Spinal cord (tissue), 10 donors: ENCODE data around the gene ICAM1. TPM values are rescaled to one million over a fixed set of nuclear protein-coding genes. Genes with fewer than 3 reads are reported as not detected.

Experiments used
- DNase-seq, 6 donors: peaks; one replicate each; pipeline versions ENCODE4 v3.0.0 to v3.0.0-alpha.2; 2013 to 2015; ENCODE audit warnings: low spot score in 6 of 6, low read depth in 4 of 6
- H3K27ac ChIP-seq: one replicate; pipeline ENCODE4 v1.5.1; 2013; ENCODE audit warnings: low read depth, low read length, control low read depth
- H3K27me3 ChIP-seq: one replicate; pipeline ENCODE4 v1.6.1; 2013; ENCODE audit warnings: low read length; ENCODE audit not compliant: control insufficient read depth, insufficient read depth
- H3K36me3 ChIP-seq: one replicate; pipeline ENCODE4 v1.6.1; 2013; ENCODE audit warnings: low read length; ENCODE audit not compliant: control insufficient read depth, insufficient read depth
- H3K4me1 ChIP-seq: one replicate; pipeline ENCODE4 v1.6.1; 2013; ENCODE audit warnings: low read length; ENCODE audit not compliant: control insufficient read depth, insufficient read depth
- H3K4me3 ChIP-seq: one replicate; pipeline ENCODE4 v1.5.1; 2013; ENCODE audit warnings: low read depth, low read length, control low read depth
- H3K9me3 ChIP-seq: one replicate; pipeline ENCODE4 v1.6.1; 2013; ENCODE audit warnings: low read length; ENCODE audit not compliant: control insufficient read depth, insufficient read depth
- WGBS: methylation state at CpG from one replicate; pipeline ENCODE4 v1.1.5; 2013; ENCODE audit warnings: missing lambda C conversion rate; ENCODE audit not compliant: insufficient coverage; 5-methylcytosine and 5-hydroxymethylcytosine counted together
- polyA plus RNA-seq, 2 donors: library from polyadenylated mRNA; unstranded; fragments of 120-200 nt; gene quantifications; one replicate each; pipeline ENCODE4 v1.2.1, GENCODE V29; 2013; ENCODE audit not compliant: insufficient read length in 2 of 2
- total RNA-seq, 2 donors: library from RNA; depleted of rRNA in 1 of 2; stranded (reverse); fragments of 120-200 nt in 1 of 2; fragments of >200 nt in 1 of 2; gene quantifications; one replicate each; pipeline versions ENCODE4 v1.2.3 to v1.2.4, GENCODE V29; 2013 to 2014
- donor health status: healthy.

Gene ICAM1
- total and polyA plus RNA-seq, 4 donors, result 2.5 to 10.4 (median 4.3) TPM

GRCh38 chr19:10256970-10257615, 13.8 kb upstream of the ICAM1 start:
- H3K4me1 ChIP-seq, result peaks cover 13% of the 10 kb centered on the region
- H3K36me3 ChIP-seq, result peaks cover 67% of the 10 kb centered on the region
- no peaks in the 10 kb centered on the region for H3K9me3 ChIP-seq
- H3K4me3 ChIP-seq, result no peak overlapping the region
- no peak for DNase-seq
- no peaks in the 10 kb centered on the region for H3K27me3 ChIP-seq
- no peak overlapping the region for H3K27ac ChIP-seq
- WGBS, result 89% methylated on average over 8 of the region's 9 CpGs

- H3K27ac ChIP-seq, result no peak overlapping the region
- WGBS, result 96% methylated on average over 18 of the region's 18 CpGs
- no peak overlapping the region for H3K4me3 ChIP-seq
- DNase-seq, result no peak
- no peaks in the 10 kb centered on the region for H3K9me3 ChIP-seq
- H3K27me3 ChIP-seq, result no peaks in the 10 kb centered on the region
- H3K36me3 ChIP-seq, result peaks cover 67% of the 10 kb centered on the region
- H3K4me1 ChIP-seq, result peaks cover 3% of the 10 kb centered on the region
These were observed 12.7 kb upstream of the ICAM1 start for GRCh38 chr19:10258080-10258710.

GRCh38 chr19:10259162-10259905, 11.6 kb upstream of the ICAM1 start:
- H3K36me3 ChIP-seq, result peaks cover 59% of the 10 kb centered on the region
- H3K27ac ChIP-seq, result no peak overlapping the region
- H3K27me3 ChIP-seq, result no peaks in the 10 kb centered on the region
- peak in 5 of 6 donors; percentile 73 to 96 (median 73) for DNase-seq
- WGBS, result 48% methylated on average over 26 of the region's 32 CpGs
- peaks cover 3% of the 10 kb centered on the region for H3K4me1 ChIP-seq
- no peaks in the 10 kb centered on the region for H3K9me3 ChIP-seq
- H3K4me3 ChIP-seq, result no peak overlapping the region

DNA sequence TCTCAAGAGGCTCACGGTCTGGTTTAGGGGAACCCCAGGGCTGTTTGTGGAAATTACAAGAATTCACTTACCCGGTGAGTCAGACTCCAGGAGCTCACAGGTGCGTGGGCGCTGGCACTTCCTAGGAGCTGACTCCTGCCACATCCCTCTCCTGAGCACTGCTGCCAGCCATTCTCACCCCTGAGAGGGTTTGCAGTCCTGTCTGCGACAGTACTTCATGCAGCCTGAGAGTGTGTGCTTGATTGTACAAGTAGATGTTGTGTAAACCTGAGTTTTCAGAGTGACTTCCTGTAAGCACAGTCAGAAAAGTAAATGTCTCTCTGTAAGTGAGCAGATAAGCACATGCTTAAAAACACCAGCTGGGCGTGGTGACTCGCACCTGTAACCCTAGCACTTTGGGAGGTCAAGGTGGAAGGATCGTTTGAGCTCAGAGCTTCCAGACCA, 10.8 kb upstream of the ICAM1 start:
- Histone ChIP-seq H3K9me3 (no peaks in the 10 kb centered on the region), H3K27me3 (no peaks in the 10 kb centered on the region), H3K4me3 (no peak overlapping the region), H3K27ac (no peak overlapping the region), H3K4me1 (peaks cover 3% of the 10 kb centered on the region), H3K36me3 (peaks cover 50% of the 10 kb centered on the region)
- DNase-seq, result no peak
- 97% methylated on average over 6 of the region's 8 CpGs for WGBS

- Histone ChIP-seq H3K9me3 (no peaks in the 10 kb centered on the region), H3K4me3 (no peak overlapping the region), H3K36me3 (peaks cover 24% of the 10 kb centered on the region), H3K27me3 (no peaks in the 10 kb centered on the region), H3K4me1 (peaks cover 3% of the 10 kb centered on the region), H3K27ac (no peak overlapping the region)
- DNase-seq, result no peak
- WGBS, result 95% methylated on average over 4 of the region's 7 CpGs
These were observed 8.1 kb upstream of the ICAM1 start for GRCh38 chr19:10262771-10263170.

GRCh38 chr19:10266706-10267105, 4.2 kb upstream of the ICAM1 start:
- Histone ChIP-seq H3K36me3 (no peaks in the 10 kb centered on the region), H3K27me3 (peaks cover 36% of the 10 kb centered on the region), H3K27ac (no peak overlapping the region), H3K9me3 (no peaks in the 10 kb centered on the region), H3K4me3 (no peak overlapping the region), H3K4me1 (peaks cover 20% of the 10 kb centered on the region)
- no peak for DNase-seq
- WGBS, result 88% methylated on average over 2 of the region's 7 CpGs

GRCh38 chr19:10268071-10268470, 2.8 kb upstream of the ICAM1 start:
- Histone ChIP-seq H3K9me3 (no peaks in the 10 kb centered on the region), H3K4me1 (peaks cover 20% of the 10 kb centered on the region)
- WGBS, result 81% methylated on average over 6 of the region's 6 CpGs

DNA sequence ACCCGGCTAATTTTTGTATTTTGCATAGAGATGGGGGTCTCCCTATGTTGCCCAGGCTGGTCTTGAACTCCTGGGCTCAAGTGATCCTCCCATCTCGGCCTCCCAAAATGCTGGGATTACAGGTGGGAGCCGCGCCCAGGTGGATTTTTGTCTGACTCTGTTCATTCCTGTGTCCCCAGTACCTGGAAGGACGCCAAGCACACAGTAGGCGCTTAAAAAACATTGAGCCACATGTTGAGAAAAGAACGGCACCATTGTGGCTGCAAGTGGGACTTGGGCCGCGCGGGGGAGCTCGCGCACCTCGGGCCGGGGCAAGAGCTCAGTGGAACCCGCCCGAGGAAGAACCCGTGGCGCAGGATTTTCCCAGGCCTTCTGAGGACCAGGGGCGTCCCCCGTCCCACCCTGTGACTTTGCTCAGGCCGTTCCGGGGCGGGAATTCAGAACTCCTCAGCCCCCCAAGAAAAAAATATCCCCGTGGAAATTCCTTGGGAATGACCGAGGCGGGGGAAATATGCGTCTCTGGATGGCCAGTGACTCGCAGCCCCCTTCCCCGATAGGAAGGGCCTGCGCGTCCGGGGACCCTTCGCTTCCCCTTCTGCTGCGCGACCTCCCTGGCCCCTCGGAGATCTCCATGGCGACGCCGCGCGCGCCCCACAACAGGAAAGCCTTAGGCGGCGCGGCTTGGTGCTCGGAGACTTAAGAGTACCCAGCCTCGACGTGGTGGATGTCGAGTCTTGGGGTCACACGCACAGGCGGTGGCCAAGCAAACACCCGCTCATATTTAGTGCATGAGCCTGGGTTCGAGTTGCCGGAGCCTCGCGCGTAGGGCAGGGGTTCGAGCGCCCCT, 1.4 kb upstream of the ICAM1 start:
- Histone ChIP-seq H3K4me3 (peak overlapping the region; percentile 38), H3K27me3 (peaks cover 47% of the 10 kb centered on the region)

More at GRCh38 chr19:10268071-10268470, 2.8 kb upstream of the ICAM1 start:
- peaks cover 47% of the 10 kb centered on the region for H3K27me3 ChIP-seq
- peak overlapping the region; percentile 25 for H3K27ac ChIP-seq
- H3K36me3 ChIP-seq, result no peaks in the 10 kb centered on the region
- no peak overlapping the region for H3K4me3 ChIP-seq
- DNase-seq, result no peak

GRCh38 chr19:10270180-10270615, 722 bp upstream of the ICAM1 start:
- peak in 1 of 6 donors; percentile 25 for DNase-seq
- peak overlapping the region; percentile 38 for H3K4me3 ChIP-seq
- H3K9me3 ChIP-seq, result no peaks in the 10 kb centered on the region
- H3K36me3 ChIP-seq, result no peaks in the 10 kb centered on the region
- 6% methylated on average over 36 of the region's 37 CpGs for WGBS
- peaks cover 47% of the 10 kb centered on the region for H3K27me3 ChIP-seq
- peaks cover 20% of the 10 kb centered on the region for H3K4me1 ChIP-seq
- peak overlapping the region; percentile 52 for H3K27ac ChIP-seq

More for the DNA sequence above, 1.4 kb upstream of the ICAM1 start:
- Histone ChIP-seq H3K9me3 (no peaks in the 10 kb centered on the region), H3K36me3 (no peaks in the 10 kb centered on the region), H3K4me1 (peaks cover 20% of the 10 kb centered on the region), H3K27ac (peak overlapping the region; percentile 52)
- DNase-seq, result peak in 2 of 6 donors; percentile 63 to 80
- WGBS, result 4% methylated on average over 59 of the region's 59 CpGs
